RWPE1 (cell line): ENCODE measurements around the gene CCR5.
"Not testable (repeated sequence)": the region's sequence is repeated elsewhere in the genome, so short reads cannot be mapped to it uniquely, and the experiment has no call there.

ENCODE experiments used
- CTCF ChIA-PET: fragments of 350-600 bp; sonication (Branson Sonifier 250); formaldehyde crosslinking; extraction: SDS; loops from one replicate; lab custom pipeline; 2021; lab: Yijun Ruan, JAX
- POLR2A ChIA-PET: fragments of 400-600 bp; formaldehyde crosslinking; extraction: SDS; loops from one replicate; lab custom pipeline; 2020; ENCODE audit warnings: antibody characterized with exemption; ENCODE audit not compliant: low non-redundant PET; lab: Yijun Ruan, JAX
- DNase-seq: peaks from one replicate; pipeline ENCODE4 v3.0.0; 2012; ENCODE audit warnings: low spot score
- H3K27ac ChIP-seq: fragments of 450-650 bp; 2 replicates; pipeline ENCODE4 v1.5.1; 2017
- TF ChIP-seq, protein P1 (sequence below): fragments of 450-650 bp; conservative IDR thresholded peaks from 2 replicates; pipeline ENCODE4 v1.5.1; 2017; ENCODE audit warnings: low read depth, mild to moderate bottlenecking

CCR5 gene

DNA sequence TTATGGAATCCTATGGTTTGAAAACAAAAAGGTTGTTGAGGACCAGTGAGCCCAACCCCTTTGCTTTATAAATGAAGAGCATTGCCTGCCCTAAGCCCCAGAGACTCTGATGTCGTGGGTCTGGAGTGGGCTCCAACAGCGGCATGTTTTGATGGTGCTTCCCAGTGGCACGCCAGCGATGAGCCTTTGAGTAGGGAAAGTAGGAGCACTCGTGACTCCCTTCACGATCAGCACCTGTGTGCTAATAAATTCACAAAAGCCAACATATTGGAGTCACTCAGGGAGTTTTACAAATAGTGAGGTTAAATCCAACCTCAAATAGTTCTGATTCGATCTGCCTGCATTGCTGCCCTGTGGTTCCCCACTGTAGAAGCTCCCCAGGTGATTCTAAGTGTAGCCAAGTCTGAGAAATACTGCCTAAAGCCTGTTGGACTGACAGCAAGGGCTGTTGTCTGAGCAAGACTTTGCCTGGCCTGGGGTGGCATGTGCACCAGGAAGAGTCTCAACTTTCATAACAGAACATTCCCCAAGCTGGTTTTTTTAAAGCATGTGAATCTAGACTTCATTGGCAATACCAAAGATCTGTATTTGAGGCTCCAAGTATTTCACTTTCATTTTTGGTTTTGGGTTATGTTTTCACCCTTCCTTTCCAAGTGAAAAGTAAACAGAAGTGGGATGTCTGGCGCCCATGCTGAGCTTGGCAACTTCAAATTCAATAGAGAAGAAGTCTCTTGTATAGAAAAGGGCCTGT lies 9.9 kb downstream of the CCR5 start:
- TF ChIP-seq, protein P1, sequence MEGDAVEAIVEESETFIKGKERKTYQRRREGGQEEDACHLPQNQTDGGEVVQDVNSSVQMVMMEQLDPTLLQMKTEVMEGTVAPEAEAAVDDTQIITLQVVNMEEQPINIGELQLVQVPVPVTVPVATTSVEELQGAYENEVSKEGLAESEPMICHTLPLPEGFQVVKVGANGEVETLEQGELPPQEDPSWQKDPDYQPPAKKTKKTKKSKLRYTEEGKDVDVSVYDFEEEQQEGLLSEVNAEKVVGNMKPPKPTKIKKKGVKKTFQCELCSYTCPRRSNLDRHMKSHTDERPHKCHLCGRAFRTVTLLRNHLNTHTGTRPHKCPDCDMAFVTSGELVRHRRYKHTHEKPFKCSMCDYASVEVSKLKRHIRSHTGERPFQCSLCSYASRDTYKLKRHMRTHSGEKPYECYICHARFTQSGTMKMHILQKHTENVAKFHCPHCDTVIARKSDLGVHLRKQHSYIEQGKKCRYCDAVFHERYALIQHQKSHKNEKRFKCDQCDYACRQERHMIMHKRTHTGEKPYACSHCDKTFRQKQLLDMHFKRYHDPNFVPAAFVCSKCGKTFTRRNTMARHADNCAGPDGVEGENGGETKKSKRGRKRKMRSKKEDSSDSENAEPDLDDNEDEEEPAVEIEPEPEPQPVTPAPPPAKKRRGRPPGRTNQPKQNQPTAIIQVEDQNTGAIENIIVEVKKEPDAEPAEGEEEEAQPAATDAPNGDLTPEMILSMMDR: no peak
- H3K27ac ChIP-seq: peak overlapping the region; percentile 61
- CTCF ChIA-PET: no interaction called here
- POLR2A ChIA-PET: no interaction called here
- no peak for DNase-seq

DNA sequence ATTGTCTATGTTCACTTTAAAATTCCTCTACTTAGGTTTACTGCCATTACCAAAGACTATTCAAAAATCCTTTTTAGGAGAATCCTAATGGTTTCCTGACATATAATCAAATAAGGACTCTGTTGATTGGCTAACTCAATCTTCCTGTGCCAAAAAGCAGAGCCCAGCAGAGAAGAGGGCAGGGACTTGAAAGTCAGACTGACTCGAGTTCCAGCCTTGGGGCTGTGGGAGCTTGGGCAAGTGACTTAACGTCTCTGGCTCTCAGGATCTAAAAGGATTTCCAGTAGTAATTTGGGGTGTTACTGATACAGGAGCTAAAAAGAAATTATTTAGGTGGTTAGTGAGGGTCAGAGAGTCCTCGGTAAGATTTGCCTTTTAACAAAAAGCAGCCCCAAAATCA lies 10.9 kb downstream of the CCR5 start:
- no peak overlapping the region for H3K27ac ChIP-seq
- TF ChIP-seq, protein P1: no peak
- DNase-seq: no peak
- CTCF ChIA-PET: interaction anchor here (0.8 kb wide), 1 partner anchor 61 kb away, joined by 3 read pairs; no protein-coding TSS in a partner anchor
- POLR2A ChIA-PET: no interaction called here

GRCh38 chr3:46383211-46383950 lies 12.6 kb downstream of the CCR5 start:
- TF ChIP-seq, protein P1: no peak
- H3K27ac ChIP-seq: no peak overlapping the region
- ChIA-PET CTCF (no interaction called here), POLR2A (no interaction called here)
- DNase-seq: no peak

DNA sequence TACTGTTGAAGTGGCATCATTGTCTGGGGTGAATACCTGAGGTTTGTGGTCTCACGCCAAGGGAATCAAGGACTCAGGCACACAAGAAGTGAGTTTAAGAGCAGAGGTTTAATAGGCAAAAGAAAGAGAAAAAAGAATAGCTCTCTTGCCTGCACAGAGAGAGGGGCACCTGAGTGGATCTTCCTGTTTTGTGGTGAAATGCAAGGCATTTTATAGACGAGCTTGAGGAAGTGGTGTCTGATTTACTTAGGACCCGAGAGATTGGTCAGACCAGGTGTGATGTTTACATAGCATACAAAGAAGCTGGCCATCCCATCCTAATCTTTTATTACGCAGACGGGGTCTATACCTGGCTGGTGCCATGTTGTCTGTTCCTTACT lies 13.2 kb downstream of the CCR5 start:
- no peak overlapping the region for H3K27ac ChIP-seq
- POLR2A ChIA-PET: no interaction called here
- DNase-seq: no peak
- CTCF ChIA-PET: interaction anchor here (0.6 kb wide), 1 partner anchor 30 kb away, joined by 4 read pairs; the partner anchor contains the start of gene CCR2
- TF ChIP-seq, protein P1: no peak

GRCh38 chr3:46386205-46386604 lies 15.5 kb downstream of the CCR5 start:
- H3K27ac ChIP-seq: peak overlapping the region; percentile 93
- DNase-seq: peak; percentile 91
- POLR2A ChIA-PET: no interaction called here
- CTCF ChIA-PET: interaction anchor here (0.6 to 0.7 kb wide), 2 partner anchors 45 to 454 kb away, joined by 3 to 4 read pairs; no protein-coding TSS in a partner anchor
- TF ChIP-seq, protein P1: no peak

GRCh38 chr3:46388847-46389246 lies 18.1 kb downstream of the CCR5 start:
- CTCF ChIA-PET, DNase-seq, H3K27ac ChIP-seq, POLR2A ChIA-PET: not testable (repeated sequence)

DNA sequence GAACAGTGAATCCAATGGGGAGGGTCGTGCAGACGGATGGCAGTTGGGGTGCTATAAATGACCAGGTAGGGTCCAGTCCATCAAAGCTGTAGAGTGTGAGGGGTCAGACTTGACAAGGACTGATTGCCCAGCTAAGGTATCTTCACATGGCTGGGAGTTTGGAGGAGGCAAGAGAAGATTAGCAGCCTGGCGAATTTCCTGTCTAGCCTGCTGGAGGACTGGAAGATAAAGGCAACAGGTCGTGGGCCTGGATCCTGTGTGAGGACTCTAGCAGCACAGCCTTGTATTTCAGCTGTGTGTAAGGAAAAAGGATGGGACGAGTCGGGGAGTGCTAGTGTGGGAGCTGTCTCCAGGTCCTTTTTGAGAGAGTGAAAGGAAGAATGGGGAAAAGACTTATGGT lies 18.6 kb downstream of the CCR5 start:
- H3K27ac ChIP-seq: no peak overlapping the region
- ChIA-PET POLR2A (no interaction called here), CTCF (no interaction called here)
- DNase-seq: no peak
- TF ChIP-seq, protein P1: no peak

DNA sequence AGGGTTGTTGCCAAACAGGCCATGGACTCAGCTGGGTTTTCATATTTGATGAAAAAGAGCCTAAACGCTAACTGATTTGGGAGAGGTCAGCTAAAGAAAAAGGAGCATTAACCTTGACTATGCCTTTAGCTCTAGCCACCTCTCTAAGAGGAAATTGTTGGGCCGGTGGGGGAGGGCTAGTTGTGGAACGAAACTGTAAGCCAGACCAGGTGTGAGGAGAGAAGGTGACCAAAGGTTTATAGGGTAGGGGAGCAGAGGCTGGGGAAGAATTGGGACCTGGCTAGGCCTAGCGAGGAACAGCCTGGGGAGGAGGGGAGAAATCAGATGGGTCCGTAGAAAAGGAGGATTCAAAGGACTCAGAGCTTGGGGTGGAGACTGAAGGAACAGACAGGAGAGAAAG lies 20.8 kb downstream of the CCR5 start:
- CTCF ChIA-PET, H3K27ac ChIP-seq, POLR2A ChIA-PET, DNase-seq: not testable (repeated sequence)
